NCI-H446 treated with DMSO at 0.1 percent for 48 hours (cell line): ENCODE results near the gene BRD9.
"Not testable (repeated sequence)": the region's sequence is repeated elsewhere in the genome, so short reads cannot be mapped to it uniquely, and the experiment has no call there.

Source experiments
- DNase-seq: peaks from one replicate; lab custom pipeline; 2025; lab: John Stamatoyannopoulos, UW

BRD9 gene

DNA sequence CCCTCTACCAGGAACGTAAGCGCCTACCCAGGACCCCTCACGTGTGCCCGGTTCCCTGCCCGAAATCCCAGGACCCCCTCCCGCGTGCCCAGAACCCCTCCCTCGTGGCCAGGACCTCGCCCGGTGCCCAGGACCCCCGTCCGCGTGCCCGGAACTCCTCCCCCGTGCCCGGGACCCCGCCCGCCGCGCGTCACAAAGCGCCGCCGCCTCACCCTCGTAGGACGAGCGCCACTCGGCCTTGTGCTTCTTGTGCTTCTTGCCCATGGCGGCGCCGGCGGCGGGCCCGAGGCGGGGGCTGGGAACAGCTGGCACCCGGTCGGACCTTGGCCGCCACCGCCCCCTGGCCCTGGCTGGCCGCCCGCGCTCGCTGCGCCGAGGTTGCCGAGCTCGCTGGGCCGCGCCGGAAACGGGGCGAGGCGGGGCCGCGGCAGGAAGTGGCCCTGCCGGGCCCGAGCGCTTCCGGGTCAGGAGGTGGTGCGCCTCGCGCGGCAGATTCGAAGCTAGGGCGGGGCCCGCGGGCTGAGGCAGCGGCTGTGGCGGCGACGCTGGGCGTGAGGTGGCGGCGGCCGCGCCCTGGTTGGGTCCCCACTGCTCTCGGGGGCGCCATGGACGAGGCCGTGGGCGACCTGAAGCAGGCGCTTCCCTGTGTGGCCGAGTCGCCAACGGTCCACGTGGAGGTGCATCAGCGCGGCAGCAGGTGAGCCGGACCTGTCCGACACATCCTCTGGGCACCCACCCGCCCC is at the start of gene BRD9, which contains the start of gene TRIP13:
Gene BRD9, minus strand, starts transcription at position 408 of the 743 bp plus-strand sequence. Its CDS starts 144 bp downstream, at position 264.
Gene TRIP13, plus strand, starts transcription at position 491 of the 743 bp plus-strand sequence. Its CDS starts 115 bp downstream, at position 606.
- peak; percentile 79 for DNase-seq

DNA sequence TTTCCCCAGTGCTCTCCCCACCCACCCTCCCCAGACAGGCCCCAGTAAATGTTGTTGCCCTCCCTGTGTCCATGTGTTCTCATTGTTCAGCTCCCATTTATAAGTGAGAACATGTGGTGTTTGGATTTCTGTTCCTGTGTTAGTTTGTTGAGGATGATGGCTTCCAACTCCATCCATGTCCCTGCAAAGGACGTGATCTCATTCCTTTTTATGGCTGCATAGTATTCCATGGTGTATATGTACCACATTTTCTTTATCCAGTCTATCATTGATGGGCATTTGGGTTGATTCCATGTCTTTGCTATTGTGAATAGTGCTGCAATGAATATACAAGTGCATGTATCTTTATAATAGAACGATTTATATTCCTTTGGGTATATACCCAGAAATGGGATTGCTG is 48.1 kb upstream of the BRD9 start:
- not testable (repeated sequence) for DNase-seq

DNA sequence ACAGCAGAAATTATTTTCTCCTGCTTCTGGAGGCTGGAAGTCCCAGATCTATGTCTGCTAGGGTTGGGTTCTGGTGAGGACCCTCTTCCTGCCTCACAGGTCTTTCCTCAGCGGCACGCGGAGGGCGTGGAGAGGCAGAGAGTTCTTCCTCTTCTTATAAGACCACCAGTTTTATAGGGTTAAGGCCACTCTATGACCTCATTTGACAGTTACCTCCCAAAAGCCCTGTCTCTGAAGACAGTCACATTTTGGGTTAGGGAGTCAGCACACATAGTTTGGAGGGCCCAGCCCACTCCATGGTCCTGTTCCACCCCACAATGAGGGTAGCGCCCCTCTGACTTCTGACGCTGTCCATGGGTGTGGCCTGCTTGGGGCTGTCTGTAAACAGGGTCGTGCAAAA is 46.8 kb upstream of the BRD9 start:
- no peak for DNase-seq

DNA sequence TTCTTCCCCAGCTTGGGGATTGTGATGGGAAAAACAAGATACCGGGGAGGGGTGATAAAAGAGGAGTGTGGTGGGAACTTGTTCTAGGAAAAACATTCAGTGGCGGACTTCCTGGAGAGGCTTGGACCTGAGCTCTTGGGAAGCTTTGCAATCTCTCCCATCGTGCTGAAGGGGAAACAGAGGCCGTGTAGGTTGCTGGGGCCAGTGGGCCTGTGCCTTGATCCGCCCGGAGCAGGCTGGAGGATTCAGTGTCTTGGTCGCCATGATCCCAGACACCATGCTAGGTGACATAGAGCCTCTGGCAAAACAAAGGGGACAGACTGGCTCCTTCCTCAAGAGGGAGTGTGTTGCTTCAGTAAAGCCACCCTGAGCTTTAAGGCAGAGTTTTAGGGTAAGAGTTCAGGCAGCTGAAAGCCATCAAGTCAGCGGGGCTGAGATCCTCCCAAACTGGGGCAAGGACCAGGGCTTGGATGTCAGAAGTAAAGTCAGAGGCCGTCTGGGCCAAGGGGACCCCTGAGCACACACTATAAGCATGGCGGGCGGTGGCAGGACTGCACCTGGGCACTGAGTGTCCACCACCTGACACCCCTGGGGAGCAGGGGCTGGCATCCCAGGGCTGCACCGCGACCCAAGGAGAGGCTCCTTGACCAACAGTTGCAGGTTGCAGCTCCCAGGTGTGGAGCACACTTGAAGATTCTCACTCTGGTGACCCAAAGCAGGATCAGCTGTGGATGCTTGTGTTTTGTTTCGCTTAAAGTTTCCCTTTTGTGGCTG is 44.7 kb upstream of the BRD9 start:
- no peak for DNase-seq

DNA sequence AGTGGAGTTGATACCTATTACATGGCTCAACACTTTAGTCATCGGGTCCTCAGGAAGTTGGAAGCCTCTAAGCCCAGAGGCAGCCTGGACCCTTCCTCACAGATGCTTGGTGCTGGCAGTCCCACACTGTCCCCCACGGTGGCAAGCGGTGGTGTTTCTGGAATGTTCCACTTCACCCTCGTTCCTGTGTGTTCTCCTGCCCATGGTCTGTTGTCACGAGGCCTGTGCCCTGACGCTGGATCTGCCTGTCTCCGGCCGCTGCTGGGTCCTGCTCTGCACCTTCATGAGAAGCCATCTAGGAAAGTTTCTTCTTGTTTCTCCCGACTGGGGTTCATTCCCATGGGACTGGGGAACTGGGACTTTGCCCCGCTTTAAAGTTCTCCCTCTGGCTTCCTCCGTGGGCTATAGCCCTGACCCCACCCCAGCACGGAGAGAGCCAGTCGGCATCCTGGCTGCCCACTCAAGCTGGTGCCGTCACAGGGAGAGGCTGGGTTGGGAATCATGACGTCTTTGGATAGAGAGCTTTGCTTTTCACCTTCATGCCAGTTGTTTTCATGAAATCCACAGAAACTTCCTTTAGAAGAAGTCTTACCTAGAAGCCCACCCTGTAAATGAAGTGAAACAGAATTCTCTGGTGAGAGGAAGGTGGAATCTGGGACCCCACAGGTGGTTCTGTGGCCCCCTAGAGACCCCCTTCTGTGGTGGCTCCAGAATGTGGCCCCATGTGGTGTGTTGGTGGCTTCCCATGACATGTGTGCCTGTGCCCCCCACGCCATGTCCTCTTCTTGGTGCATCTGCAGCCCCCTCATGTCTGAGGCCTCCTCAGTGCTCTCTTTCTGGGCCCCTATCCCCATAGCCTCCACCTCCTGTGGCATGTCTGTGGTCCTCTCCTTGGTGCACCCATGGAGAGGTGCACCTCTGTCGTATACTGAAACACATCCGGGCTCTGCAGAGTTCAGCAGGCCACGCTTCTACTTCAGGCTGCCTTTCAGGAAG is 43.8 kb upstream of the BRD9 start:
- no peak for DNase-seq

DNA sequence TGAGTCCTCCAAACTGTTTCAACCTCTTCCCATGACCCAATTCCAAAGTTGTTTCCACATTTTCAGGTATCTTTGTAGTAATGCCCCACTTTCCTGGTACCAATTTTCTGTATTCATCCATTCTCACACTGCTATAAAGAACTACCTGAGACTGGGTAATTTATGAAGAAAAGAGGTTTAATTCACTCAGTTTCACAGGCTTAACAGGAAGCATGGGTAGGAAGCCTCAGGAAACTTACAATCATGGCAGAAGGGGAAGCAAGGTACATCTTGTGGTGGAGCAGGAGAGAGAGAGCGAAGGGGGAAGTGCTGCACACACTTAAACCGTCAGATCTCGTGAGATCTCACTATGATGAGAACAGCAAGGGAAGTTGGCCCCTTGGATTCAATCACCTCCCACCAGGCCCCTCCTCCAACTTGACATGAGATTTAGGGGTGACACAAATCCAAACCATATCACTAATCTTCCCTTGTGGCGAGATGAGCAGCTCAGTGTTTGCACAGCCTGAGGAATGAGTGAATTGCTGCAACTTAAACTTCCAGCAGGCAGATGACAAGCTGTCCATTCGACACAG is 43.0 kb upstream of the BRD9 start:
- no peak for DNase-seq

DNA sequence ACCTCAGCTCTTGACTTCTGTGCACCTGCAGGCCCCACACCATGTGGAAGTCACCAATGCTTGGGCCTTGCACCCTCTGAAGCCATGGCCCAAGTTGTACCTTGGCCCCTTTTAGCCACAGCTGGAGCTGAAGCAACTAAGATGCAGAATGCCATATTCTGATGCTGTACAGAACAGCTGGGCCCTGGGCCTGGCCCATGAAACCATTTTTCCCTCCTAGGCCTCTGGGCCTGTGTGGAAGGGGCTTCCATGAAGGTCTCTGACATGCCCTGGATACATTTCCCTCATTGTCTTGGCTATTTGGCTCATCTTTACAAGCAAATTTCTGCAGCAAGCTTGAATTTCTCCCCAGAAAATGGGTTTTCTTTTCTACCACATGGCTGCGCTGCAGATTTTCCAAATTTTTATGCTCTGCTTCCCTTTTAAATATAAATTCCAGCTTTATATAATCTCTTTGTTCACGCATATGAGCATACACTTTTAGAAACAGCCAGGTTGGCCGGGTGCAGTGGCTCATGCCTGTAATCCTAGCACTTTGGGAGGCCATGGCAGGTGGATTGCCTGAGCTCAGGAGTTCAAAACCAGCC is 41.9 kb upstream of the BRD9 start:
- not testable (repeated sequence) for DNase-seq

DNA sequence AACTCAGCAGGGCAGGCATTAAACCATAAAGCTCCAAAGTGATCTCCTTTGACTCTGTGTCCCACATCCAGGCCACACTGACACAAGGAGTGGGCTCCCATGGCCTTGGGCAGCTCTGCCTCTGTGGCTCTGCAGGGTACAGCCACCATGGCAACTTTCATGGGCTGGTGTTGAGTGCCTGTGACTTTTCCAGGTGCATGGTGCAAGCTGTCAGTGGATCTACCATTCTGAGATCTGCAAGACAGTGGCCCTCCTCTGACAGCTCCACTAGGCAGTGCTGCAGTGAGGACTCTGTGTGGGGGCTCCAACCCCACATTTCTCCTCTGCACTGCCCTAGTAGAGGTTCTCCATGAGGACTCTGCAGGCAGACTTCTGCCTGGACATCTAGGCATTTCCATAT is 41.4 kb upstream of the BRD9 start:
- not testable (repeated sequence) for DNase-seq

DNA sequence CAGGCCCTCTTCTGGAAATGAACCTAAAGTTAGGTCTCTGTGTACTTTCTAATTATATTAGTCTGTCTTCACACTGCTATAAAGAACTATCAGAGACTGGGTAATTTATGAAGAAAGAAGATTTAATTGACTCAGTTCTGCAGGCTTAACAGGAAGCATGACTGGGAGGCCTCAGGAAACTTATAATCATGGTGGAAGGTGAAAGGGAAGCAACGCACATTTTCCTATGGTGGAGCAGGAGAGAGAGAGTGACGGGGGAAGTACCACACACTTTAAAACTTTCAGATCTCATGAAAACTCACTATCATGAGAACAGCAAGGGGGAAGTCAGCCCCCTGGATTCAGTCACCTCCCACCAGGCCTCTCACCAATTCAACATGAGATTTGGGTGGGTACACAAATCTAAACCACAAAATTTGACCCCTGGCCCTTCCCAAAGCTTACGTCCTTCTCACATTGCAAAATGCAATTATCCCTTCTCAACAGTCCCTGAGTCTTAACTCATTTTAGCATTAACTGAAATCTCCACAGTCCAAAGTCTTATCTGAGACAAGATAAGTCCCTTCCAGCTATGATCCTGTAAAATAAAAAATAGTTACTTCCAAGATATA is 40.8 kb upstream of the BRD9 start:
- no peak for DNase-seq

DNA sequence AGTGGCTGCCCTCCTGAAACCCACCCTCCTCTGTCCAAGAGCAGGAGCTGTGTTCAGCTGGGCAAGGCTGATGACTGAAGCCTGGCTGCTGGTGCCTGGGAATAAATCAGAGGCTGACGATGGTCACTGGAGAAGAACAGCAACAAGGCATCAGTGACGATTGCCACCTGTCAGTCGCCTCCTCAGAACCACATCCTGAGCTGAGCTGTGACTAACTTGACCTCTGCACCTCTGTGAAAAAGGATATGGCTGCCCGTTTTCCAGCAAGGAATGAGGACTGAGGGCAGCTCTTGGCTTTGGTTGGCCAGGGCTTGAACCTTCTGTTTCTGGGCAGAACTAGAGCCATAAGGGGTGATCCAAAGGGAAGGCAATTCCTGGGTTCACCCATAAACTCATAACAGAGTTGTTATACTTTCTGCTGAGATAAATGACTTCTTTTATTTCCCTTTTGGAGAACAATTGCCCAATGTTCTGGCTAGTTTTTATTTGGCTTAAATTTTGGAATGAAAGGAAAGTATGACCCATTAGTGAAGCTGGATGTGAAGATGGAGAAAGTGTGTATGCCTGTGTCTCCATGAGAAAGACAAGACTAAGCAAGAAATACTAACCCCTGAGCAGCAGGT is 40.1 kb upstream of the BRD9 start:
- no peak for DNase-seq

DNA sequence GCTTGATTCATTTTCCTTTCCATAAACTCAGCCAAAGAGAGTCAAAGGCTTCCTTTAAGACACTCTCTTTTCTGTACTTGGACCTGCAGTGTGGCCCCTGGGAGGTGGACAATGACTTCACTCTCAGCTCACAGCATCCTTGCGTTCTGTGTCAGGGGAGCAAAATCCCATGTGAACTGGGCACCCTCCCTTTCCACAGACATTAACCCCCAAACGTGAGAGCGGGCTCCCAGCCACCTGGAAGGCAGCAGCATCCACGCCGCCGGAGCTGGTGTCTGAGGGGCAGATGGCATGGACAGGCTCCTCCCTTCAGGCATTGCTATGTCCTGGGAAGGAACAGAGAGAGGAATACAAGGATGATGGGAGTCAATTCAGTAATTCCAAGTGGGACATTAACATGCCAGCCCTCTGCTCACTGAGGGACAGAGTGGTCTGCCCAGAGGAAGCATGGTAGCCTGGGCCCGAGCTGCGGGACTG is 39.6 kb upstream of the BRD9 start:
- no peak for DNase-seq

DNA sequence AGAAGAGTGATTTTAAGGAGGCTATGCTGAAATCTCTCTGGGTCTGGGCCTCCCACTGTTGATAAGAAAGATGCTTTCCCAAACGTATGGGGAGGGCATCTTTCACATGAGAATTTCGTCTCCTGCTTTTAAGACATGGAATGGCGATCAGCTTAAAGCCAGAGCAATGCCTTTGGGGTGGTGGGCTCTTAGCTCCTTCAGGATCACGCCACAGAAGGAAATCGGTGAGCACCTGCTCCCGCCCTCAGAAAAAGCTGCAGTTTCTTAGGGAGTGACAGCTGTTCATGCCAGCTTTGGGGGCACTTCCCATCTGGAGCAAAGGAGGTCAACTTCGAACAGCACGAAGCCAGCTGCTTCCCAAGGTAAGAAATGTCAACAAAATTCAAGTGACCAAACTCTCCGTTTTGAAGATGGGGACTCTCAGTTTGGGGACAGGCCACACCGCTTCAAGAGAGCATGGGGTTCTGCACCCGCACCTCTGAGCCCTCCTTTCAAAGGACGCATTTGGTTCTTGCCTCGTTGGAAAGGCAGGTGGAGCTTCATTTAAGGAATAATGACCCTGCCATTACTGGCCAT is 39.1 kb upstream of the BRD9 start:
- no peak for DNase-seq

DNA sequence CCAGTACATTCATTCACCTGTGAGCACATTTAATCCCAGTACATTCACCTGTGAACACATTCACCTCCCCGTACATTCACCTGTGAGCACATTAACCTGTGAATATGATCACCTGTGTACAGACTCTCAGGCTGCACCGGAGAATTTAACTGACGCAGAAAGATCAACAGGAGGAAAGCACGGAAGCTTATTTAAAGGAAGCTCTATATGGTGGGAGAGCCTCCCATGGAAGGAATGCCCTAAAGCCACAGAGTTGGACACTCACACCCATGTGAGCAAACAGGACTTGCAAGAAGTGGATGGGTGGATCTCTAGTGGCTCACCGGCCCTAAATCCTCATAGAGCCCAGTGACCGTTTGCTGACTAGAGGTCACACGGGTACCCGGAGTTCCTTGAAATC is 38.3 kb upstream of the BRD9 start:
- DNase-seq = no peak

DNA sequence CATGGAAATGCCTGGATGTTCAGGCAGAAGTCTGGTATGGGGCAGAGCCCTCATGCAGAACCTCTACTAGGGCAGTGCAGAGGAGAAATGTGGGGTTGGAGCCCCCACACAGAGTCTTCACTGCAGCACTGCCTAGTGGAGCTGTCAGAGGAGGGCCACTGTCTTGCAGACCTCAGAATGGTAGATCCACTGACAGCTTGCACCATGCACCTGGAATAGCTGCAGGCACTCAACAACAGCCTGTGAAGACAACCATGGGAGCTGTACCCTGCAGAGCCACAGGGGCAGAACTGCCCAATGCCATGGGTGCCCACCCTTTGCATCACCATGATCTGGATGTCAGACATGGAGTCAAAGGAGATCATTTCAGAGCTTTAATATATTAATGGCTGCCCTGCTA is 37.0 kb upstream of the BRD9 start:
- no peak for DNase-seq

DNA sequence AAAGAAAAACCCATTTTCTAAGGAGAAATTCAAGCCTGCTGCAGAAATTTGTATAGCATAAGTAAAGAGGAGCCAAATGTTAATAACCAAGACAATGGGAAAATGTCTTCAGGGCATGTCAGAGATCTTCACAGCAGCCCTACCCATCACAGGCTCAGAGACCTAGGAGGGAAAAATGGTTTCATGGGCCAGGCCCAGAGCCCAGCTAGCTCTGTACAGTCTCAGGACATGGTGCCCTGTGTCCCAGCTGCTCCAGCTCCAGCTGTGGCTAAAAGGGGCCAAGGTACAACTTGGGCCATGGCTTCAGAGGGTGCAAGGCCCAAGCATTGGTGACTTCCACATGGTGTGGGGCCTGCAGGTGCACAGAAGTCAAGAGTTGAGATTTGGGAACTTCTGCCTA is 36.6 kb upstream of the BRD9 start:
- not testable (repeated sequence) for DNase-seq

DNA sequence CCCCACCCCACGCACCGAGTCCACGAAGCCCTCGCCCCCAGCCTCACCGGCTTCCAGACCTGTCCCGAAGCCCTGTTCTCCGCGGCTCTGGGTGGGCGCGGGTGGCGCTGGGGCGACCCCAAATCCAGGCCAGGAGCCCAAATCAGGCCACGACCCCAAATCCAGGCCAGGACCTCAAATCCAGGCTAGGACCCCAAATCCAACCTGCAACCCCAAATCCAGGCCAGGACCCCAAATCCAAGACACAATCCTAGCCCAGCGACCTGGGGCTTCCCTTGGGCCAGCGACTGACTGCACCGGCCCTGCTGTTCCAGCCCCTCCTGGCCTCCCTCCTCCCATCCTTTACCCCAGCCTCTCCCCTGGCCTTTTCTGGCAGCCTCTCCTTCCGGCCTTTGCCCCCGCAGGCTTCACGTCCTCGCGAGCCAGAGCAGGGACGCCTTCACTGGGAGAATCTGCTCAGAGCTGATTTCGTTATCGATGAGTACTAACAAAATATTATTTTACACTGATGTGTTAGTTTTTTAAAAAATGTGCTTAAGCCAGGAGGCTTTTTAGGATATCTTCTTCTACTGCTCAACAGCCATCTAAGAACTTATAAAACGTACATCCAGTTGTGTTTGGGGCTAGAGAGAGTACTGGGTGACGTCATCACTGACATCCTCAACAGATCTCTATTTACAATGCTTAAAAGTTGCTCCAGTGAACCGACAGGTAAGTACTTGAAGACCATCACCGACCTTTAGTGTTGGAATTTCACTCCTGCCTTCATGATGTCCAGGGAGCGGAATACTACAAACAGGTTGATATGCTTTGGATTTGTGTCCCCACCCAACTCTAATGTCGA is 34.8 kb upstream of the BRD9 start:
- no peak for DNase-seq

DNA sequence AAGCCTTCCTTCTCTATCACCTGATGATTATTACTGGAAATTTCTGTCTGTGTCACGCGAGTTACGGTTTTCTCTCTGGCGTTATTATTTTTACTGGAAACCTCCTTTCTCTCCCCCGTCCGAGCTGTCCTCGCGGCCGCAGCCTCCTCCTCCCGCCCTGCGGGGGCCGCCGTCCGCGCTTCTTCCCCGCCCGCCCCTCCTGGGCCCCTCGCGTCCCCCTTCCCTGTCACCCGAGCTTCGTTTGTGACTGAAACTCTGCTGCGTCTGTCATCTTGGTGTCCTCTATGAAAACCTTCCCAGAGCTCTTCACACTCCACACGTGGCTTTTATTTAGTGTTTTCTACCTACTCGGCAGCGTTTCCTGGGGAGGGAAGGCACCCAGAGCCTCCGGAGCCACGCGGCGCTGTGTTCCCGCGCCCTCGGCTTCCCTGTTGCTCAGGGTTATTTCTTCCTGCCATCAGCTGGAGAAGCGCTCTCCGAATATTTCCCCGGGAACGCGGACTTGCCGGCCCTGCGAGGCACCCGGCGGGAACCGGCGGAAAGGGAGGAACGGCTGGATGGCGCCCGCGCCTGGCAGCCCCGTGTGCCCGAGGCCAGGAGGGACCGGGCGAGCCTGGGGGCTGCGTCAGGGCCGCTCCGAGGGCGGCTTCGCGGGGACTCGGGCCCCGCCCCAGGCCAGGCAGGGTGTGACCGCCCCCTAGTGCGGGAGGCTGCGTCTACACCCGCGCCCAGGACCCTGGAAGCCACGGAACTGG is 34.0 kb upstream of the BRD9 start:
- DNase-seq = no peak

DNA sequence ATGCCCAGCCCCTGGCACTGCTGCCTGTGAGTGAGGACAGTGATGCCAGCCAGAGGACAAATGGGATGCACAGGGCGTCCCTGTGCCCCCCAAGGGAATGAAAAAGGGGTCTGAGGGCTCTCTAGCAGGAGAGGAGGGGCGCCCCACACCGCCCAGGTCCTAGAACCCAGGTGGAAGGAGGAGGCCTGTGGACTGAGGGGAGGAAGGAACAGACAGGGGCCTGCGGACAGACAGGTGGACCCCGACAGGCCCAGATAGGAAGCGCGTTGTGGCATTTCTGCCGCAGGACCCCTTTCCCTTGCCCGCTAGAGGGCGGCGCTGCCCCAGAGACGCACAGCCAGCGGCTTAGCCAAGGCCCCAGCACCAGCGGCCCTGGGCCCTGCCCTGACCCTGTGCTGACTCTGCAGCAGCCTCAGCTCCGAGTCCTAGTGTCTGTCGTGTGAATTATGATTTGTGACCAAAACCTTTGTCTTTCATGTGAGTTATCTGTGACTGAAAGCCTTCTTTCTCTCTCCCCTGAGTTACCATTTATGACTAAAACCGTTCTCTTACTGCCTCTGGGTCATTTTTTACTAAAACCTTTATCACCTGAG is 30.8 kb upstream of the BRD9 start:
- DNase-seq = peak; percentile 47
